SK-N-MC (cell line): ENCODE measurements around the gene PTDSS2.

Experiments used
- EZH2 ChIP-seq: fragments of 200-600 bp; sonication (generic); IDR thresholded peaks from one replicate; pipeline ENCODE4 v1.6.1; 2017; ENCODE audit warnings: antibody characterized with exemption
- FOXP2 ChIP-seq: optimal IDR thresholded peaks from 2 replicates; pipeline ENCODE3; 2011; ENCODE audit warnings: mild to moderate bottlenecking, moderate library complexity; ENCODE audit not compliant: insufficient read depth; ENCODE audit errors: extremely low read length, control extremely low read depth
- POLR2AphosphoS5 ChIP-seq: IDR thresholded peaks from 2 replicates; pipeline ENCODE4 v1.6.1; 2012; ENCODE audit warnings: mild to moderate bottlenecking, low read depth, low read length, borderline replicate concordance

DNA sequence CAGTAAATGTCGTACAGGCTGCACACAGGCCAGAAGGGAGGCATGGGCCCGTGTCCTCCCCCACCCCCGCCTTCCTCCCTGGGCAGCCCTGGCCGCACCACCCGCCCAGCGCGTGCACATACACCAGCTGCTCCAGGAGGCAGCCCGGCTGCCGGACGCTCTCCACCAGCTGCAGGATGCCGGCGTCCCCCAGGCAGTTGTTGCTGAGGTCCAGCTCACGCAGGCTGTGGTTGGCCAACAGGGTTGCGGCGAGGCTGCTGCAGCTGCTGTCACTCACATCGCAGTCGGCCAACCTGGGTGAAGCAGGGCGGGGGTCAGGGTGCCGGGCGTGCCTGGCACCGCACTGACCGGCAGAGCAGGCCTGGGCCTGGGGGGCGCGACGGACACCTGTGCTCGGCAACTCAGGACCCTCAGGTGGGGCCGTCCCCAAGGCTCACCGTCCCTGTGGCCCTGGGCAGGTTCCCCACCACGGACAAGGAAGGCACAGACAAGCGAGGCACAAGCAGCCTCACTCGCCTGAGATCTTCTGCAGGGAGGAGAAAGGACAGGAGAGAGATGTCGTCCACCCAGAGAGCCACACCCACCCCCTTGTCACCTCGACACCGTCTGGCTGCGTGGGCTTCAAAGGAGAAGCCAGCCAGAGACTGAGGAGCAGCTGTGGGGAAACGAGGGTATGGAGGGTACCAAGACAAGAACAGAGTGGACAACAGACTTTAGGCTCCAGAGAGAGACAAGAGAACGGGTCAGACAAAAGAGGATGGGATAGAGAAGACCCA, 44.9 kb downstream of the PTDSS2 start:
- TF ChIP-seq POLR2AphosphoS5 (no peak), EZH2 (no peak), FOXP2 (no peak)
